Neural crest cell (in vitro differentiated cells): Measurements from ENCODE around the gene NLGN1. TPM values are rescaled to one million over a fixed set of nuclear protein-coding genes. Genes with fewer than 3 reads are reported as not detected.
"Not testable (repeated sequence)": the region's sequence is repeated elsewhere in the genome, so short reads cannot be mapped to it uniquely, and the experiment has no call there.

Experiments
- DNase-seq: peaks from one replicate; pipeline ENCODE4 v3.0.0; 2021; ENCODE audit warnings: low read depth, mixed read lengths, low spot score
- H3K27ac Mint-ChIP-seq: one replicate; pipeline ENCODE4 v1.8.0; 2021; ENCODE audit warnings: mild to moderate bottlenecking, mixed read lengths; ENCODE audit not compliant: unreplicated experiment
- H3K27me3 Mint-ChIP-seq: 2 replicates; pipeline ENCODE4 v1.8.0; 2021; ENCODE audit warnings: low read depth, mild to moderate bottlenecking, mixed read lengths
- H3K36me3 Mint-ChIP-seq: 2 replicates; pipeline ENCODE4 v1.8.0; 2021; ENCODE audit warnings: low read depth, mild to moderate bottlenecking, mixed read lengths
- H3K4me1 Mint-ChIP-seq: 2 replicates; pipeline ENCODE4 v1.8.0; 2021; ENCODE audit warnings: mixed read lengths
- H3K4me3 Mint-ChIP-seq: one replicate; pipeline ENCODE4 v1.8.0; 2021; ENCODE audit warnings: mild to moderate bottlenecking, mixed read lengths
- H3K9me3 Mint-ChIP-seq: 2 replicates; pipeline ENCODE4 v1.8.0; 2021; ENCODE audit warnings: mixed read lengths
- total RNA-seq: library from RNA; stranded (reverse); gene quantifications from 2 replicates; pipeline ENCODE4 v1.2.1, GENCODE V29; 2021
- TF ChIP-seq, protein P1 (sequence below): fragments of 200-600 bp; sonication (generic); conservative IDR thresholded peaks from 2 replicates; pipeline ENCODE4 v1.5.0; 2021; ENCODE audit warnings: antibody characterized with exemption, mild to moderate bottlenecking

Gene NLGN1
- total RNA-seq, 1 donor from 2014 or later = 20.0 TPM

DNA sequence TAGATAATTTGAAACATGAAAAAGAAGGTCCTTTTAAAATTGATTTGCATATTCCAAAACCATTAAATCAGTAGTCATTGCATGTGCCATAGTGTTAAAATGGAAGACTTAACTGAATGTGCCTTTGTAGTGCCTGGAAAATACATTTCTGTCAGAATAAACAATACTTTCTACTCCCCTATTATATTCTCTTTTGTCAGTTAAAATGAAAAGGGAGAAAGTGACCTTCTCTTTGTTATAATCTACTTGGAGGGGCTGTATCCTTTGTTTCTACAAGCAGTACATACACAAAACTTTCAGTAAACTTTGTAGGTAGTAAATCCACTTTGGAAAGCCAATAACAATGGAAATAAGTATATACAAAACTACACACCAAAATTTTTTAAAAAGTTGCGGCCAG, 189.5 kb downstream of the NLGN1 start:
- Mint-ChIP-seq H3K36me3 (no peaks in the 10 kb centered on the region), H3K27me3 (no peaks in the 10 kb centered on the region), H3K27ac (no peak overlapping the region), H3K4me1 (peaks cover 30% of the 10 kb centered on the region), H3K9me3 (no peaks in the 10 kb centered on the region), H3K4me3 (peak overlapping the region; percentile 38)
- no peak for DNase-seq
- TF ChIP-seq, protein P1, sequence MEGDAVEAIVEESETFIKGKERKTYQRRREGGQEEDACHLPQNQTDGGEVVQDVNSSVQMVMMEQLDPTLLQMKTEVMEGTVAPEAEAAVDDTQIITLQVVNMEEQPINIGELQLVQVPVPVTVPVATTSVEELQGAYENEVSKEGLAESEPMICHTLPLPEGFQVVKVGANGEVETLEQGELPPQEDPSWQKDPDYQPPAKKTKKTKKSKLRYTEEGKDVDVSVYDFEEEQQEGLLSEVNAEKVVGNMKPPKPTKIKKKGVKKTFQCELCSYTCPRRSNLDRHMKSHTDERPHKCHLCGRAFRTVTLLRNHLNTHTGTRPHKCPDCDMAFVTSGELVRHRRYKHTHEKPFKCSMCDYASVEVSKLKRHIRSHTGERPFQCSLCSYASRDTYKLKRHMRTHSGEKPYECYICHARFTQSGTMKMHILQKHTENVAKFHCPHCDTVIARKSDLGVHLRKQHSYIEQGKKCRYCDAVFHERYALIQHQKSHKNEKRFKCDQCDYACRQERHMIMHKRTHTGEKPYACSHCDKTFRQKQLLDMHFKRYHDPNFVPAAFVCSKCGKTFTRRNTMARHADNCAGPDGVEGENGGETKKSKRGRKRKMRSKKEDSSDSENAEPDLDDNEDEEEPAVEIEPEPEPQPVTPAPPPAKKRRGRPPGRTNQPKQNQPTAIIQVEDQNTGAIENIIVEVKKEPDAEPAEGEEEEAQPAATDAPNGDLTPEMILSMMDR = no peak

DNA sequence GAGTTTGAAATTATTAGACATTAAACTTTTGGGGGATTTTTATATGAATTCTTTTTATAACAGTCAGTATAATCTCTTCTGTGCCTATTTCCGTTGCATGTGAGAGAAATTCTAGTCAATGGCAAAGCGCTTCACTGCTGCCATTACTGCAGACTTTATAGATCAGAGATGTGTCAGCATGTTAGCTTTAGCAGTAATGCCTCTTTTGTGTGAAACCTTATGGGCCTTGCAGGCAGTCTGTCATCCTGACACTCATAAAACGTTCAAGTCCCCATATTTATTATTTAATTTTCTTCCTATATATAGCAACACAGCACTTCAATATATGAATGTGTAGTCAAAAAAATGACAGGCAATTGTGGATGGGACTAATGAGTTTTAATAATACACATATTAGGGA, 191.0 kb downstream of the NLGN1 start:
- Mint-ChIP-seq H3K4me1 (peaks cover 30% of the 10 kb centered on the region), H3K27me3 (no peaks in the 10 kb centered on the region), H3K36me3 (peaks cover 4% of the 10 kb centered on the region), H3K27ac (no peak overlapping the region), H3K9me3 (peaks cover 4% of the 10 kb centered on the region), H3K4me3 (peak overlapping the region; percentile 8)
- no peak for DNase-seq
- TF ChIP-seq, protein P1 = no peak

DNA sequence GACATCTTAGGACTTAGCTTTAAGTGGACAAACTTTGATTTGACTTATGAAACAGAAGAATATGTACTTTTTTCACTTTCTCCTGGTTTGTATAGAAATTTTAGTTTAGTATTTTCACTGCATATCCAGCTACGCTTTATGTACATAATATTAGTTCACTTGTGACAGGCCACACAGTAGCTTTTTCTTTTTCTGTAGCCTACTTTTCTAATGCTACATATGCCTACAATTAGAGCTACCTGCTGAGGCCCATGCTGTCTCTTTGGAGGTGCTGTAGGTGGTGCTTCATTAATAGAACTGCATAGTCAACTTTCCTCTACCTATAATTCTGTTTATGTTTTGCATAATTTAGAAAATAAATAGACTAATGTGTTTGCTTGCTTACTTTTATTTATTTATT, 191.6 kb downstream of the NLGN1 start:
- Mint-ChIP-seq H3K27ac (no peak overlapping the region), H3K27me3 (no peaks in the 10 kb centered on the region), H3K4me1 (peaks cover 30% of the 10 kb centered on the region), H3K9me3 (peaks cover 5% of the 10 kb centered on the region), H3K4me3 (no peak overlapping the region), H3K36me3 (peaks cover 10% of the 10 kb centered on the region)
- DNase-seq = no peak
- TF ChIP-seq, protein P1 = no peak

GRCh38 chr3:173591401-173591800, 193.9 kb downstream of the NLGN1 start:
- Mint-ChIP-seq H3K27me3 (no peaks in the 10 kb centered on the region), H3K4me3 (no peak overlapping the region), H3K27ac (no peak overlapping the region), H3K9me3 (peaks cover 5% of the 10 kb centered on the region), H3K4me1 (peaks cover 19% of the 10 kb centered on the region), H3K36me3 (peaks cover 13% of the 10 kb centered on the region)
- DNase-seq = no peak
- TF ChIP-seq, protein P1 = no peak

GRCh38 chr3:173594881-173595280, 197.3 kb downstream of the NLGN1 start:
- H3K4me1 Mint-ChIP-seq, H3K27me3 Mint-ChIP-seq, DNase-seq, H3K9me3 Mint-ChIP-seq, H3K27ac Mint-ChIP-seq, H3K4me3 Mint-ChIP-seq: not testable (repeated sequence)
- peaks cover 13% of the 10 kb centered on the region for H3K36me3 Mint-ChIP-seq

GRCh38 chr3:173599673-173600072, 202.1 kb downstream of the NLGN1 start:
- Mint-ChIP-seq H3K27me3 (no peaks in the 10 kb centered on the region), H3K4me1 (peaks cover 6% of the 10 kb centered on the region), H3K36me3 (peaks cover 7% of the 10 kb centered on the region), H3K4me3 (no peak overlapping the region), H3K9me3 (no peaks in the 10 kb centered on the region), H3K27ac (no peak overlapping the region)
- TF ChIP-seq, protein P1 = no peak
- no peak for DNase-seq
